Fibroblast of lung (primary cell): Measurements from ENCODE around the gene ART3. TPM values are rescaled to one million over a fixed set of nuclear protein-coding genes. Genes with fewer than 3 reads are reported as not detected.

Source experiments
- DNase-seq, 2 donors: peaks; one replicate each; pipeline versions ENCODE4 v3.0.0 to v3.0.0-alpha.2; 2010; ENCODE audit warnings: low read depth in 2 of 2
- H2AFZ ChIP-seq: 2 replicates; pipeline ENCODE4 v1.5.1; 2012; ENCODE audit warnings: low read length, control low read depth, inconsistent platforms
- H3K27ac ChIP-seq: 2 replicates; pipeline ENCODE4 v1.5.1; 2011; ENCODE audit warnings: low read length, control low read depth; ENCODE audit not compliant: insufficient read depth
- H3K27me3 ChIP-seq: 2 replicates; pipeline ENCODE4 v1.5.1; 2011; ENCODE audit warnings: mild to moderate bottlenecking, low read length; ENCODE audit not compliant: control insufficient read depth, insufficient read depth
- H3K36me3 ChIP-seq: 2 replicates; pipeline ENCODE4 v1.5.1; 2011; ENCODE audit warnings: low read length; ENCODE audit not compliant: control insufficient read depth, insufficient read depth
- H3K4me1 ChIP-seq: 2 replicates; pipeline ENCODE4 v1.5.1; 2011; ENCODE audit warnings: low read length; ENCODE audit not compliant: control insufficient read depth, insufficient read depth; ENCODE audit errors: extremely low read depth
- H3K4me2 ChIP-seq: 2 replicates; pipeline ENCODE4 v1.5.1; 2011; ENCODE audit warnings: low read length, control low read depth; ENCODE audit not compliant: insufficient read depth; ENCODE audit errors: extremely low read depth
- H3K4me3 ChIP-seq, 4 experiments: fragments of 200-600 bp in 1 of 4; sonication (generic) in 1 of 4; replicated peaks in 1 of 4; 2 replicates each; pipeline ENCODE4 v1.5.1; 2011 to 2016; ENCODE audit warnings: low read length in 4 of 4, low read depth in 3 of 4, mild to moderate bottlenecking in 3 of 4, control low read depth in 2 of 4, inconsistent platforms in 1 of 4, mixed read lengths in 1 of 4; ENCODE audit not compliant: insufficient read depth in 1 of 4; ENCODE audit errors: control extremely low read depth in 1 of 4
- H3K79me2 ChIP-seq: 2 replicates; pipeline ENCODE4 v1.5.1; 2012; ENCODE audit warnings: mild to moderate bottlenecking, low read length, inconsistent platforms; ENCODE audit not compliant: control insufficient read depth, insufficient read depth
- H3K9ac ChIP-seq: 2 replicates; pipeline ENCODE4 v1.5.1; 2011; ENCODE audit warnings: mild to moderate bottlenecking, low read length, control low read depth; ENCODE audit not compliant: insufficient read depth
- H3K9me3 ChIP-seq: 2 replicates; pipeline ENCODE4 v1.5.1; 2012; ENCODE audit warnings: low read depth, low read length; ENCODE audit not compliant: control insufficient read depth, insufficient read depth
- H4K20me1 ChIP-seq: 2 replicates; pipeline ENCODE4 v1.5.1; 2011; ENCODE audit warnings: low read length; ENCODE audit not compliant: control insufficient read depth, insufficient read depth; ENCODE audit errors: extremely low read depth
- CTCF ChIP-seq, 2 donors: IDR thresholded peaks in 1 of 2; conservative IDR thresholded peaks in 1 of 2; 1 replicate in 1 of 2; 2 replicates in 1 of 2; pipeline ENCODE4 v1.5.1; 2011 to 2012; ENCODE audit warnings: low read length in 2 of 2, control low read depth in 1 of 2, inconsistent platforms in 1 of 2, low read depth in 1 of 2, mild to moderate bottlenecking in 1 of 2
- EZH2 ChIP-seq: IDR thresholded peaks from 2 replicates; pipeline ENCODE4 v1.5.1; 2012; ENCODE audit warnings: low read length, control low read depth, mild to moderate bottlenecking; ENCODE audit errors: missing control alignments
- polyA plus RNA-seq, 2 donors: library from polyadenylated mRNA; depleted of rRNA in 1 of 2; stranded (reverse) in 1 of 2; unstranded in 1 of 2; fragments of >200 nt; gene quantifications; 2 replicates each; pipeline ENCODE4 v1.2.1, GENCODE V29; 2011 to 2012; ENCODE audit warnings: missing spikeins in 1 of 2
- total RNA-seq: library from RNA; depleted of rRNA; stranded (reverse); fragments of >200 nt; gene quantifications from 2 replicates; pipeline ENCODE4 v1.2.1, GENCODE V29; 2014

ART3 gene
- total and polyA plus RNA-seq, 2 donors (not counting 1 experiment from before 2014, with no cell fraction given): 0.27 TPM; not detected in 1

DNA sequence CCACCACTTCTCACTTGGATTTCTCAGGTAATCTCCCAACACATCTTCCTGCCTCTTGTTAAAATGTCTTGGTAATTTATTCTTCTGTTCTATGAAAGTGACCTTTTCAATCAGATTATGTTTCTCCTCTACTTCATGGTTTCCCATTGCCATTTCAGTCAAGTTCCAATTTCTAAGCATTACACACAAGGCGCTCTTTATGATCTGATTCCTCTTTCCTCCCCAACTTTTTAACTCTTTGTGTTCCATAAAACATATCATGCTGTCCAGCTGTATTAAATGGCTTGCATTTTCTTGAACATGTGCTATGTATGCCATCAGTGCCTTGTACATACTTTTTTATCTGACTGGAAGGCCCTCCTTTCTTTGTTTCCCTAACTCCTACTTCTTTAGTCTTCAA, 13.1 kb upstream of the ART3 start:
- H3K79me2 ChIP-seq: no peaks in the 10 kb centered on the region
- no peak overlapping the region for H3K9ac ChIP-seq
- no peaks in the 10 kb centered on the region for H4K20me1 ChIP-seq
- H3K36me3 ChIP-seq: no peaks in the 10 kb centered on the region
- no peaks in the 10 kb centered on the region for H3K27me3 ChIP-seq
- no peaks in the 10 kb centered on the region for H3K9me3 ChIP-seq
- TF ChIP-seq CTCF (conservative IDR thresholded peaks at IDR 0.05 in 1 of 2, IDR thresholded peaks at IDR 0.05 in 1 of 2; ENCODE audit: low read depth in 1 of 2, low read length in 2 of 2) (no peak), EZH2 (no peak)
- no peak overlapping the region for H3K4me2 ChIP-seq
- H3K27ac ChIP-seq: no peak overlapping the region
- DNase-seq: no peak
- no peak overlapping the region for H2AFZ ChIP-seq
- H3K4me1 ChIP-seq: no peaks in the 10 kb centered on the region
- no peak overlapping the region for H3K4me3 ChIP-seq

- H3K4me2 ChIP-seq: no peak overlapping the region
- H3K27me3 ChIP-seq: no peaks in the 10 kb centered on the region
- no peak overlapping the region for H3K4me3 ChIP-seq
- no peaks in the 10 kb centered on the region for H3K79me2 ChIP-seq
- no peak overlapping the region for H3K27ac ChIP-seq
- TF ChIP-seq CTCF (conservative IDR thresholded peaks at IDR 0.05 in 1 of 2, IDR thresholded peaks at IDR 0.05 in 1 of 2; ENCODE audit: low read depth in 1 of 2, low read length in 2 of 2) (no peak), EZH2 (no peak)
- no peak overlapping the region for H3K9ac ChIP-seq
- H3K4me1 ChIP-seq: no peaks in the 10 kb centered on the region
- no peak overlapping the region for H2AFZ ChIP-seq
- H4K20me1 ChIP-seq: no peaks in the 10 kb centered on the region
- DNase-seq: no peak
- no peaks in the 10 kb centered on the region for H3K9me3 ChIP-seq
- no peaks in the 10 kb centered on the region for H3K36me3 ChIP-seq
Observed at GRCh38 chr4:76061982-76062381, 12.5 kb upstream of the ART3 start.

DNA sequence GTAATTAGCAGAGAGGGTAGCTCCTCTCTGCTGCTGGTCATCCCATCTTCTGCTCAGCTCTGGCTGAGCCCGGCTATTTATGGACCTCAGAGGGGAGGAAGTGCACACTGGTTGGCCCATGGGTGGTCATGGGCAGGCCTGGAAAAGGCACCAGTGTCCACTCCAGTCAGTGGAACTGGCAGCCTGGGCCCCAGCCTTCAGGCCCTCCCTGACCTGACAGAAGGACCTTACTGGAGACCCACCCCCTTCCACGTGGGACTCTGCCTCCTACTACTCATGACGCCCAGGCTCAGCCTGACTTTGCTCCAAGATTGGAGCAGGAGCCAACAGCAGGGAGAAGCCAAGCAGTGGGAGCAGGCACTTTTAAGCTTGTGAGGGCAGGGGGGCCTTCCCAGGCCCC, 8.0 kb upstream of the ART3 start:
- Histone ChIP-seq H3K27me3 (no peaks in the 10 kb centered on the region), H2AFZ (no peak overlapping the region), H4K20me1 (no peaks in the 10 kb centered on the region), H3K4me3 (no peak overlapping the region), H3K36me3 (no peaks in the 10 kb centered on the region), H3K9me3 (no peaks in the 10 kb centered on the region), H3K9ac (no peak overlapping the region), H3K4me2 (no peak overlapping the region), H3K27ac (no peak overlapping the region), H3K4me1 (no peaks in the 10 kb centered on the region), H3K79me2 (no peaks in the 10 kb centered on the region)
- no peak for DNase-seq
- TF ChIP-seq EZH2 (no peak), CTCF (conservative IDR thresholded peaks at IDR 0.05 in 1 of 2, IDR thresholded peaks at IDR 0.05 in 1 of 2; ENCODE audit: low read depth in 1 of 2, low read length in 2 of 2) (no peak)
